K562 (cell line): Measurements from ENCODE around the gene NR5A2. TPM values are rescaled to one million over a fixed set of nuclear protein-coding genes. Genes with fewer than 3 reads are reported as not detected.

Experiments used
- CBFA2T2 ChIP-seq: fragments of 450-650 bp; conservative IDR thresholded peaks from 2 replicates; pipeline ENCODE4 v1.6.1; 2017; ENCODE audit warnings: mild to moderate bottlenecking
- COPS2 ChIP-seq: fragments of 450-650 bp; conservative IDR thresholded peaks from 2 replicates; pipeline ENCODE4 v1.6.1; 2016; ENCODE audit warnings: mild to moderate bottlenecking, moderate library complexity
- FOXJ3 ChIP-seq: sonication (generic); formaldehyde crosslinking; IDR thresholded peaks from 2 replicates; pipeline ENCODE4 v1.4.0; 2020; ENCODE audit warnings: mild to moderate bottlenecking, missing genetic modification reagents
- IRF1 ChIP-seq: sonication (generic); formaldehyde crosslinking; IDR thresholded peaks from 2 replicates; pipeline ENCODE4 v1.8.0; 2022; ENCODE audit warnings: missing genetic modification reagents, mild to moderate bottlenecking, borderline replicate concordance
- RBM14 ChIP-seq: fragments of 200-400 bp; formaldehyde crosslinking; IDR thresholded peaks from 2 replicates; pipeline ENCODE4 v1.6.1; 2018; ENCODE audit warnings: low read depth, mild to moderate bottlenecking, low read length, moderate library complexity, borderline replicate concordance; ENCODE audit not compliant: insufficient read depth
- SETDB1 ChIP-seq: IDR thresholded peaks from one replicate; pipeline ENCODE4 v1.6.1; 2012; ENCODE audit warnings: low read length, control low read depth, inconsistent platforms
- TCF3 ChIP-seq: sonication (generic); formaldehyde crosslinking; IDR thresholded peaks from 2 replicates; pipeline ENCODE4 v1.4.0; 2020; ENCODE audit warnings: mild to moderate bottlenecking, missing genetic modification reagents
- ZBTB2 ChIP-seq: fragments of 450-650 bp; IDR thresholded peaks from 2 replicates; pipeline ENCODE4 v1.6.1; 2016; ENCODE audit warnings: antibody characterized with exemption
- ZNF133 ChIP-seq: fragments of 250-450 bp; sonication (Bioruptor Pico); IDR thresholded peaks from 2 replicates; pipeline ENCODE4 v1.4.0; 2020; ENCODE audit warnings: mild to moderate bottlenecking
- ZNF134 ChIP-seq: fragments of 250-450 bp; sonication (Bioruptor Pico); conservative IDR thresholded peaks from 2 replicates; pipeline ENCODE4 v1.4.0; 2020
- ZNF512 ChIP-seq: IDR thresholded peaks from 2 replicates; pipeline ENCODE4 v1.6.1; 2016; ENCODE audit warnings: missing genetic modification characterization, missing compliant biosample characterization
- polyA plus RNA-seq, 8 experiments: library from polyadenylated mRNA; depleted of rRNA in 4 of 8; stranded (reverse) in 5 of 8; unstranded in 3 of 8; fragments of >200 nt; fragmentation: Nextera tagmentation in 2 of 8; fragmentation: Illumina TruSeq in 1 of 8; extraction: Ambion mirVana in 2 of 8; extraction: Trizol in 1 of 8; gene quantifications; 2 replicates each; pipeline versions ENCODE4 v1.2.1 to v1.2.3, GENCODE V29; 2011 to 2014; ENCODE audit warnings: inconsistent platforms in 1 of 8, missing spikeins in 1 of 8
- total RNA-seq, 7 experiments: library from RNA; depleted of rRNA in 6 of 7; stranded (reverse); fragments of >200 nt in 6 of 7; fragmentation: Illumina TruSeq in 2 of 7; extraction: Trizol in 2 of 7; gene quantifications; 2 replicates each; pipeline versions ENCODE4 v1.2.1 to v1.2.3, GENCODE V29; 2011 to 2021; ENCODE audit warnings: low replicate concordance in 1 of 7
- TF ChIP-seq, protein P1 (sequence below), 2 experiments: IDR thresholded peaks; 2 replicates each; pipeline ENCODE4 v1.6.1; 2012; ENCODE audit warnings: improper control_type of control experiment in 2 of 2, low read depth in 2 of 2, low read length in 2 of 2, borderline replicate concordance in 1 of 2
- TF ChIP-seq, protein P2 (sequence below): fragments of 250-450 bp; sonication (Bioruptor Pico); IDR thresholded peaks from 2 replicates; pipeline ENCODE4 v1.5.0; 2021; ENCODE audit warnings: mild to moderate bottlenecking, moderate library complexity
- TF ChIP-seq, protein P3 (sequence below): IDR thresholded peaks from 2 replicates; pipeline ENCODE4 v1.6.1; 2011; ENCODE audit warnings: borderline replicate concordance, low read depth, mild to moderate bottlenecking, moderate library complexity, low read length; ENCODE audit not compliant: insufficient read depth, poor library complexity, severe bottlenecking

The NR5A2 gene
- total and polyA plus RNA-seq, 9 of the 15 experiments (the other 6 are each of a cell fraction or from before 2014, with no cell fraction given) = 0.13 to 0.40 (median 0.29) TPM

DNA sequence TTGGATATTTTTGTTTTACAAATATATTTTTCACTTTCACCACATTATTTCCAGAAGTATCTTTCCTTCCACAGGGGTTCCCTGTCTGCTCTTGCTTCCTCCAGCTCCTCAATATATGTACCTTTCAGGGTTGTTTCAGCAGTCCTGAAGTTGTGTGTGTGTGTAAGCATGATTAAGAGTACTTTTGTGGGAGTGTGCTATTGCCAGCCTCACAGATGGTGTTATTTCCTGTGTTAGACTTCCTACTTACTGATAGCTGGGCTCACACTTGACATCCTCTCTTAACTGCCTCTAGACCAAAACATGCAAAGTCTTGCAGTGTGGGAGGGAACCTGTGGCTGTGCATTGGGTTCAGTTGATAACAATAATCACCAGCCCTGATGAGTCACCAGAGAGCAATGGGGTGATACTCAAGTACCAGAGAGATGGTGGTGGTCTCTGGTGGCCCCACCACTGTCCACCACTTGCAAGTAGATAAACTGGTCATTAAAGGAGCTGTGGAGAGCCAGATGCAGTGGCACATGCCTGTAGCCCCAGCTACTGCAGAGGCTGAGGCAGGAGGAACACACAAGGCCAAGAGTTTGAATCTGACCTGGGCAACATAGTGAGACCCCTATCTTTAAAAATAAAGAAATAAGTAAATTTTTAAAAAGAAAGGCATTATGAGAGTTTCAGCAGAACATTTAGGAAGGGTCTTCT lies 126.7 kb downstream of the NR5A2 start (continued):
- TF ChIP-seq, protein P1, sequence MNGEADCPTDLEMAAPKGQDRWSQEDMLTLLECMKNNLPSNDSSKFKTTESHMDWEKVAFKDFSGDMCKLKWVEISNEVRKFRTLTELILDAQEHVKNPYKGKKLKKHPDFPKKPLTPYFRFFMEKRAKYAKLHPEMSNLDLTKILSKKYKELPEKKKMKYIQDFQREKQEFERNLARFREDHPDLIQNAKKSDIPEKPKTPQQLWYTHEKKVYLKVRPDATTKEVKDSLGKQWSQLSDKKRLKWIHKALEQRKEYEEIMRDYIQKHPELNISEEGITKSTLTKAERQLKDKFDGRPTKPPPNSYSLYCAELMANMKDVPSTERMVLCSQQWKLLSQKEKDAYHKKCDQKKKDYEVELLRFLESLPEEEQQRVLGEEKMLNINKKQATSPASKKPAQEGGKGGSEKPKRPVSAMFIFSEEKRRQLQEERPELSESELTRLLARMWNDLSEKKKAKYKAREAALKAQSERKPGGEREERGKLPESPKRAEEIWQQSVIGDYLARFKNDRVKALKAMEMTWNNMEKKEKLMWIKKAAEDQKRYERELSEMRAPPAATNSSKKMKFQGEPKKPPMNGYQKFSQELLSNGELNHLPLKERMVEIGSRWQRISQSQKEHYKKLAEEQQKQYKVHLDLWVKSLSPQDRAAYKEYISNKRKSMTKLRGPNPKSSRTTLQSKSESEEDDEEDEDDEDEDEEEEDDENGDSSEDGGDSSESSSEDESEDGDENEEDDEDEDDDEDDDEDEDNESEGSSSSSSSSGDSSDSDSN (IDR thresholded peaks at IDR 0.05; ENCODE audit: borderline replicate concordance in 1 of 2, low read depth in 2 of 2, low read length in 2 of 2) = no peak
- TF ChIP-seq ZBTB2 = no peak
- TF ChIP-seq, protein P2, sequence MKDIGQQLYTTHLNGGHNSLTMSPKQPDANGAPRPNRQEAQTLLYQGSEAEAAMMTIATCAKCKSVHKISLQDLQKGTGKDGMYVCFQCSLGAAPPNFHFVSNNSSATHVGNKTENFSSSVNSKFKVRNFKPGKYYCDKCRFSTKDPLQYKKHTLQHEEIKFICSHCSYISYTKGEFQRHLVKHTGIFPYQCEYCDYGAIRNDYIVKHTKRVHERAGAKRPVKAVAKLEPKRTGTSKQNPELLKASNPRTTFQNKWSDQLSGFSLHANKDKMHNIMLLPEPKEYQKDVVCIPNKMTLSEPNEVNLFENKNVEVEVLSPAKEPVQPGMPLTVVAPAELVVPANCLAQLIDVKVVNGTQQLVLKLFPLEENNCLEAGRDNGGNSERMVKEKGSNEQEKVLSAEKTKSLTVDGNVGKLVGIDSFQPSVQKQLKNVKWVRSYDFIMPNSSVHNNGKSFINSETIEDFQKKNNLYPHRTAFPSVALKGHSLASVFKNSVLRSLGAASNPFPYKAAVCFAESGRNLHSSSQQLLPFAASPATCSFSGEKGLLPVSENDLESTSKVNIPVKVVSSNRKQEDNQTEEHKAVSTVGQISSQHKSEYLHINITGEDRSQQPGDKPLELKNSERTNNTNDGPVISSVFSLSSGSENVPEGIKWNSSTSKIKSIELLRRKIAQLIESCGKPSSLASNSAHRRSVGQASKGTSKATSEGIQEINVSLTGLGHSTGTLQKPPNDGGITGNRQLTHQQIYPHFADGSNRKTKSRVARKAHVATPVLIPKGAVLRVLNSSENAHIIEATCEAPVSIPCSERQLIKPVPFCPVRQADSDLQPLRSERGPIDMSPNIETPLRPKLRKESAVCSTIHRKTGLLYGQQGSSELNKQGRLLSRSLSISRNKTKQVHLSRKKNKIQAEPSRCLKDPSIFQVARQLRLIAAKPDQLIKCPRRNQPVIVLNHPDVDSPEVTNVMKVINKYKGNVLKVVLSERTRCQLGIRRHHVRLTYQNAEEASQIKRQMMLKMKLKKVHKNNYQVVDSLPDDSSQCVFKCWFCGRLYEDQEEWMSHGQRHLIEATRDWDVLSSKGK (CRISPR knock-in tag) = no peak
- TF ChIP-seq ZNF512 = no peak
- TF ChIP-seq ZNF134 (CRISPR knock-in tag) = peak; percentile 57
- no peak for TF ChIP-seq IRF1 (CRISPR knock-in tag)
- TF ChIP-seq SETDB1 = no peak
- no peak for TF ChIP-seq ZNF133
- peak; percentile 96 for TF ChIP-seq TCF3 (CRISPR knock-in tag)
- no peak for TF ChIP-seq RBM14
- no peak for TF ChIP-seq FOXJ3 (CRISPR knock-in tag)
- peak; percentile 97 for TF ChIP-seq CBFA2T2
- no peak for TF ChIP-seq COPS2
- TF ChIP-seq, protein P3, sequence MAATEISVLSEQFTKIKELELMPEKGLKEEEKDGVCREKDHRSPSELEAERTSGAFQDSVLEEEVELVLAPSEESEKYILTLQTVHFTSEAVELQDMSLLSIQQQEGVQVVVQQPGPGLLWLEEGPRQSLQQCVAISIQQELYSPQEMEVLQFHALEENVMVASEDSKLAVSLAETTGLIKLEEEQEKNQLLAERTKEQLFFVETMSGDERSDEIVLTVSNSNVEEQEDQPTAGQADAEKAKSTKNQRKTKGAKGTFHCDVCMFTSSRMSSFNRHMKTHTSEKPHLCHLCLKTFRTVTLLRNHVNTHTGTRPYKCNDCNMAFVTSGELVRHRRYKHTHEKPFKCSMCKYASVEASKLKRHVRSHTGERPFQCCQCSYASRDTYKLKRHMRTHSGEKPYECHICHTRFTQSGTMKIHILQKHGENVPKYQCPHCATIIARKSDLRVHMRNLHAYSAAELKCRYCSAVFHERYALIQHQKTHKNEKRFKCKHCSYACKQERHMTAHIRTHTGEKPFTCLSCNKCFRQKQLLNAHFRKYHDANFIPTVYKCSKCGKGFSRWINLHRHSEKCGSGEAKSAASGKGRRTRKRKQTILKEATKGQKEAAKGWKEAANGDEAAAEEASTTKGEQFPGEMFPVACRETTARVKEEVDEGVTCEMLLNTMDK = no peak
